Measurements from ENCODE around the gene PPP1R14D.

The PPP1R14D gene

DNA sequence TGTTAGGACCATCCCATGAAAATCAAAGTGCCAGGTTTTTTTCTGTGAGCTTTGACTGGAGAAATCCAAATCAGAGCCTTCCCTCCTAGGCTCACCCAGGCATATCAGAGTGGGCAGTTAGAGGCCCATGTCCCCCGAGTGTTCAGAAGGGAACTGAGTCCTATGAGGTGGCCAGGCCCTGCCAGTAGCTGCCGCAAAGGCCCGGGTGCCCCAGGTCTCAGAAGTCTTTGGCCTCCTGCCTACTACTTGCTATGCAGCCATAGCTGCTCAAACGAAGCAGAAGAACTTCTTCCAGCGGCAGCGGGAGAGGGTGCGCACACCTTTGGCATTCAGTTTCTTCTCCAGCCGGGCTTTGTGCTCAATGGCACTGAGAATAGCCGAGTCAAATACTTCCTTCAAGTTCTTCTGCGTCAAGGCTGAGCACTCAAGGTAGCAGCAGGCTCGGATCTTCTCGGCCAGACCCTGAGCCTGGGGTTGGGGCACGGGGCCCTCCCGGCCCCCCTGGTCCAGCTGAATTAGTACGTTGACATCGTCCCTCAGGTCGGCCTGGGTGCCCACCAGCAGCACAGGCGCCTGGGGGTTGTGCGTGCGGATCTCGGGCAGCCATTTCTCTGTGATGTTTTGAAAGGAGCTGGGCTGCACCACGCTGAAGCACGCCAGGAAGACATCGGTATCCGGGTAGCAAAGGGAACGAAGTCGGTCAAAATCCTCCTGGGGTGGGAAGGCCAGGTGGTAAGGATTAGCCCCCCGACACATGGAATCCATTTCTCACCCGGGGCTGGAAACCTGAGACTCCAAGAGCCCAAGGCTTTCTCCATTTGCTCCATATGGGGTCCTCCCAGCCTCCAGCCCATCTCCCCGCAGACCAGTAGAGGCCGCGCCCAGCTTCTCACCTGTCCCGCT, 44.5 kb upstream of the PPP1R14D start:
- no peaks in the 10 kb centered on the region for H3K9me3 ChIP-seq
- H3K27ac ChIP-seq, result no peak overlapping the region
- TF ChIP-seq, protein P1, sequence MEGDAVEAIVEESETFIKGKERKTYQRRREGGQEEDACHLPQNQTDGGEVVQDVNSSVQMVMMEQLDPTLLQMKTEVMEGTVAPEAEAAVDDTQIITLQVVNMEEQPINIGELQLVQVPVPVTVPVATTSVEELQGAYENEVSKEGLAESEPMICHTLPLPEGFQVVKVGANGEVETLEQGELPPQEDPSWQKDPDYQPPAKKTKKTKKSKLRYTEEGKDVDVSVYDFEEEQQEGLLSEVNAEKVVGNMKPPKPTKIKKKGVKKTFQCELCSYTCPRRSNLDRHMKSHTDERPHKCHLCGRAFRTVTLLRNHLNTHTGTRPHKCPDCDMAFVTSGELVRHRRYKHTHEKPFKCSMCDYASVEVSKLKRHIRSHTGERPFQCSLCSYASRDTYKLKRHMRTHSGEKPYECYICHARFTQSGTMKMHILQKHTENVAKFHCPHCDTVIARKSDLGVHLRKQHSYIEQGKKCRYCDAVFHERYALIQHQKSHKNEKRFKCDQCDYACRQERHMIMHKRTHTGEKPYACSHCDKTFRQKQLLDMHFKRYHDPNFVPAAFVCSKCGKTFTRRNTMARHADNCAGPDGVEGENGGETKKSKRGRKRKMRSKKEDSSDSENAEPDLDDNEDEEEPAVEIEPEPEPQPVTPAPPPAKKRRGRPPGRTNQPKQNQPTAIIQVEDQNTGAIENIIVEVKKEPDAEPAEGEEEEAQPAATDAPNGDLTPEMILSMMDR (IDR thresholded peaks at IDR 0.05), result no peak
- peaks cover 0 to 19% (median 12%) of the 10 kb centered on the region in 4 donors for H3K4me1 ChIP-seq
- no peak for DNase-seq
- intact Hi-C loops (cut with DNase I; ENCODE audit: low total_unique reads), result no loop called here
- H3K36me3 ChIP-seq, result no peaks in the 10 kb centered on the region
- peaks cover 0 to 30% of the 10 kb centered on the region in 2 donors for H3K27me3 ChIP-seq
- peak overlapping the region; percentile 43 to 60 for H3K4me3 ChIP-seq

- no peak overlapping the region for H3K4me3 ChIP-seq
- H3K27ac ChIP-seq, result no peak overlapping the region
- TF ChIP-seq, protein P1 (IDR thresholded peaks at IDR 0.05), result no peak
- H3K9me3 ChIP-seq, result no peaks in the 10 kb centered on the region
- no peak for DNase-seq
- peaks cover 0 to 33% of the 10 kb centered on the region in 2 donors for H3K27me3 ChIP-seq
- peaks cover 0 to 19% (median 12%) of the 10 kb centered on the region in 4 donors for H3K4me1 ChIP-seq
- no peaks in the 10 kb centered on the region for H3K36me3 ChIP-seq
- intact Hi-C loops (cut with DNase I; ENCODE audit: low total_unique reads), result no loop called here
Observed at GRCh38 chr15:40871749-40872617, 43.5 kb upstream of the PPP1R14D start.

- Histone ChIP-seq H3K27ac (no peak overlapping the region), H3K4me1 (peaks cover 0 to 19% (median 12%) of the 10 kb centered on the region in 4 donors), H3K4me3 (no peak overlapping the region), H3K27me3 (peaks cover 0 to 40% of the 10 kb centered on the region in 2 donors), H3K9me3 (no peaks in the 10 kb centered on the region), H3K36me3 (no peaks in the 10 kb centered on the region)
- TF ChIP-seq, protein P1 (IDR thresholded peaks at IDR 0.05), result no peak
- DNase-seq, result no peak
- intact Hi-C loops (cut with DNase I; ENCODE audit: low total_unique reads), result no loop called here
Observed at GRCh38 chr15:40870716-40871115, 42.2 kb upstream of the PPP1R14D start.

DNA sequence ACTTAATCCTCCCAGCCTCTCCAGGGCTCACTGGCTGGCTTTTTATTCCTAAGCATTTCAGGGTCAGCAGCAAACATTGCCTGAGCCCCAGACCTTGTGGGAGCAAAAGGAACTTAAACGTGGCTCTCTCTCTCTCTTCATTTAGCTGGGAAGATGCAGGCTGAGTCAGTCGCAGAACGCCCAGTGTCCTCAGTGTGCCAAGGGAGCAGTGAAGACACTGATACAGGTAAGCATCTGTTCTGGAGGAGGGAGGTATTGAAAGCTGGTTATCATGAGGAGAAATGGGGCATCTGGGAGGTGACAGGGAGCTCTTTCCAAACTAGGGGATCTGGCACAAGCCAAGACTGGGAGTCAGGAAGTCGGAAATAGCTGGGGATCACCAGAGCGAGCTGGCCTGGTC, 41.2 kb upstream of the PPP1R14D start:
- Histone ChIP-seq H3K4me3 (no peak overlapping the region), H3K27me3 (peaks cover 0 to 50% of the 10 kb centered on the region in 2 donors), H3K9me3 (no peaks in the 10 kb centered on the region), H3K4me1 (peaks cover 0 to 19% (median 12%) of the 10 kb centered on the region in 4 donors), H3K27ac (no peak overlapping the region), H3K36me3 (no peaks in the 10 kb centered on the region)
- no peak for DNase-seq
- TF ChIP-seq, protein P1 (IDR thresholded peaks at IDR 0.05), result no peak
- intact Hi-C loops (cut with DNase I; ENCODE audit: low total_unique reads), result no loop called here

- H3K36me3 ChIP-seq, result no peaks in the 10 kb centered on the region
- H3K4me3 ChIP-seq, result no peak overlapping the region
- DNase-seq, result no peak
- no peaks in the 10 kb centered on the region for H3K4me1 ChIP-seq
- intact Hi-C loops (cut with DNase I; ENCODE audit: low total_unique reads), result no loop called here
- H3K9me3 ChIP-seq, result no peaks in the 10 kb centered on the region
- H3K27ac ChIP-seq, result no peak overlapping the region
- TF ChIP-seq, protein P1 (IDR thresholded peaks at IDR 0.05), result no peak
- peaks cover 0 to 53% of the 10 kb centered on the region in 2 donors for H3K27me3 ChIP-seq
Observed at GRCh38 chr15:40867199-40867598, 38.7 kb upstream of the PPP1R14D start.

Data from tibial artery (tissue), 4 donors.